GM12872 (cell line): ENCODE results near the gene SLC25A22.

Experiments used
- CTCF ChIP-seq: IDR thresholded peaks from 3 replicates; pipeline ENCODE4 v1.5.1; 2011; ENCODE audit warnings: low read depth, mild to moderate bottlenecking, low read length, moderate library complexity; ENCODE audit not compliant: insufficient read depth

The SLC25A22 gene

GRCh38 chr11:832529-833113 lies 34.5 kb upstream of the SLC25A22 start, which contains the start of gene CD151:
Gene CD151 (plus strand): TSS chr11:832952. CDS start chr11:836070, 3,118 bp downstream.
- no peak for TF ChIP-seq CTCF

- no peak for TF ChIP-seq CTCF
These were observed 34.0 kb upstream of the SLC25A22 start for GRCh38 chr11:831961-832528.

GRCh38 chr11:831118-831864 lies 33.2 kb upstream of the SLC25A22 start:
- TF ChIP-seq CTCF, result no peak

GRCh38 chr11:830295-831117 lies 32.4 kb upstream of the SLC25A22 start:
- TF ChIP-seq CTCF, result no peak

GRCh38 chr11:829847-830294 lies 31.8 kb upstream of the SLC25A22 start:
- no peak for TF ChIP-seq CTCF

GRCh38 chr11:829176-829846 lies 31.2 kb upstream of the SLC25A22 start:
- TF ChIP-seq CTCF, result no peak
